Transverse colon (tissue), 4 donors: Measurements from ENCODE around the gene ATP8A1.

ENCODE experiments used
- CTCF ChIP-seq, 5 experiments: fragments of 200-600 bp in 3 of 5; fragments of 450-650 bp in 2 of 5; sonication (generic) in 3 of 5; IDR thresholded peaks; 1 replicate in 2 of 5; 2 replicates in 3 of 5; pipeline ENCODE4 v1.5.1; 2016 to 2017; ENCODE audit warnings: antibody characterized with exemption in 5 of 5, inconsistent platforms in 3 of 5, mild to moderate bottlenecking in 2 of 5, moderate library complexity in 1 of 5
- EP300 ChIP-seq: sonication (generic); formaldehyde crosslinking; IDR thresholded peaks from one replicate; pipeline ENCODE4 v1.6.1; 2017; ENCODE audit warnings: antibody characterized with exemption, low read depth
- POLR2A ChIP-seq: fragments of 450-650 bp; IDR thresholded peaks from one replicate; pipeline ENCODE4 v1.6.1; 2016; ENCODE audit warnings: antibody characterized with exemption, mild to moderate bottlenecking, moderate library complexity
- POLR2AphosphoS5 ChIP-seq, 3 donors: sonication (generic); formaldehyde crosslinking; IDR thresholded peaks; one replicate each; pipeline ENCODE4 v1.6.1; 2016; ENCODE audit warnings: antibody characterized with exemption in 3 of 3

DNA sequence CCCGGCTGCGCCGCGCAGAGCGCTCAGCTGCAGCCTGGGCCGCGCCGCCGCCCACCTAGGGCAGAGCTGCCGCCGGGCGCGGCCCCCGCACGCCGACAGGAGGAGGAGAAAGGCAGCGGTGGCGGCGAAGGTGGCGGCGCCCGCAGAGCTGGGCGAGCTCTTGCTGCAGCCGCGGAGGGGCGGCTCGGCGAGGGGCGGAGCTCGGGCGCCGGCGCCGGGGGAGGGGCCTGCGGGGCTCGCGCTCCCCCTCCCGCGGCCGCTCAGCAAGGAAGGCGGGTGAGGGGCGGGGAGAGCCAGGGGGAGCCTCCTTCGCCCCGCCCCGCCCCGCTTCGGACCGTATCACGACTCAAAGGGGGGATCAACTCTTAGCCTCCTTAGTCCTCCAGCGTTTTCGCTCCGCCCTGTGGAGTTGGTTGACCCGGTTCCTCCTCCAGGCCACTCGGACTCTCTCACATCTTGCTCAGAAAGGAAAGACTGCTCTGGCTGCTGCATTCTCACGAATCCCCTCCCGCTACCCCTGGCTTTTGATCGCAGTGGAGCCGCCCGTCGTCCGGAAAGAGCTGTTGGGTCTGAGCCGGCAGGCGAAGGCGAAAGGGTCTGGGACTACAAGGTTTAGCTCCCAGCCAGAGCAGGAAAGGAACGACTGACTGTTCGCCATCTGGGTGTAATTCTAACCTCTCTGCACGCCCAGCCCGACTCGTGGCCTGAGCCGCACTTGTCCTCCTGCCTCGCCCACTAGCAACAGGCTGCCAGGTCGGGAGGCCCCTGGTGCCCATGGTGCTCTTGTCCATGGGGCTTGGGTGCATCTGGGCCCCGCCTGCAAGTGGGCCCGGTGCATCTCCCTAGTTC lies at the start of gene ATP8A1:
- peak; percentile 79 to 86 (median 83) for TF ChIP-seq POLR2AphosphoS5 (IDR thresholded peaks at IDR 0.05)
- TF ChIP-seq POLR2A: peak; percentile 77
- peak in 2 of 5 experiments; percentile 20 to 32 for TF ChIP-seq CTCF (IDR thresholded peaks at IDR 0.05)
- no peak for TF ChIP-seq EP300
